Measurements from ENCODE around the gene TENM4.

TENM4 gene

DNA sequence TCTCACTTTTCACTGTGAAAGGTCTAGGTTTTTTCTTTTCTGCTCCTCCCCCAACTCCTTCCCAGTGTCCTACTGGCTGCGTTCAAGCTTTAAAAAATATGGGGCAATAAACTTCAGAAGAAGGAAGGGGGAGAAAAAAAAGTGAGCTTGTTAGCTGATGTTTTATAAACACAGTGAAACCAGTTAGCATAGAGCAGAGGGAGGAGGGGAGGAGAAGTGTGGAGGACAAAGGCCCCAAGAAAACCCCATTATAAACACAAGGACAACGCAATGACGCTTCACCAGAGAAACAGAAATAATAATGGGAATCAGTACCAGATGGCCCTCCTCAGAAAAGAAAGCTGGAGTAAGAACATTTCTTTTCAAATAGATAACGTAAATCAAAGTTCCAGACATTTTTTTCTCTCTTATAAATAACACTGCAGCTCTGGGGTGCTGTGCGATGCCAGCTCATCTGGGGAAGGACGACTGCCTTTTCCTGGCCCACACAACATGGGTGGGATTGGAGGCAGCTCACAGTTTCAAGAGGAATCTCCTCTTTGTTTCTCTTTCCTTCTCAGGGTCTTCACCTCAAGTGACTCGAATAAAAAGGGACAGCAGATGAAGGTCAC is 630.8 kb downstream of the TENM4 start:
- Histone ChIP-seq H3K4me1 (ENCODE audit: control insufficient read depth in 2 of 2, insufficient read depth in 2 of 2, low read length in 2 of 2) (peaks cover 0 to 36% of the 10 kb centered on the region in 2 donors), H3K27me3 (ENCODE audit: control insufficient read depth in 2 of 2, insufficient read depth in 2 of 2, low read length in 2 of 2) (no peaks in the 10 kb centered on the region), H3K4me3 (ENCODE audit: low read length in 2 of 2) (no peak overlapping the region), H3K9ac (ENCODE audit: low read depth in 1 of 2, low read length in 2 of 2) (no peak overlapping the region), H3K27ac (ENCODE audit: low read depth in 2 of 2, low read length in 2 of 2) (peak overlapping the region; percentile 56 to 76), H3K9me3 (ENCODE audit: control insufficient read depth in 2 of 2, low read length in 2 of 2) (no peaks in the 10 kb centered on the region), H3K36me3 (ENCODE audit: control insufficient read depth in 2 of 2, insufficient read depth in 2 of 2, low read length in 2 of 2) (no peaks in the 10 kb centered on the region)

DNA sequence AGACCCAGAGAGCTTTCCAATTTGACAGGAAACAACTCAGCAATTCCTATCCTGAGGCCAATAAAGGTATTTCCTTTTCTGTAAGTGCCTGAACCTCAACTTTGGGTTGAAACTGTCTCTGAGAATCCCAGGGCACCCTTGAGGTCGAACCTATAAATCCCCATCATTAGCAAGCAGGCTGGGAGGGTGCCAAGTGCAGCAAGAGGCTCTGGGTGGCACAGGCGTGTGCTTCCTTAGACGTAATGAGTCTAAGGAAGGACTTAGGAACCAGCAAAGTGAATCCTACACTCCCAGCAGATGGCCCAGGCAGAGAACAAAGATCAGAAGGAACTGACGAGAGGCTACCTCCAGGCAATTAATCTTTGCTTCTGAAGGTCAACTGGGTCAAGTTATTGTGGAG is 631.9 kb downstream of the TENM4 start:
- Histone ChIP-seq H3K9me3 (ENCODE audit: control insufficient read depth in 2 of 2, low read length in 2 of 2) (no peaks in the 10 kb centered on the region), H3K36me3 (ENCODE audit: control insufficient read depth in 2 of 2, insufficient read depth in 2 of 2, low read length in 2 of 2) (no peaks in the 10 kb centered on the region), H3K4me1 (ENCODE audit: control insufficient read depth in 2 of 2, insufficient read depth in 2 of 2, low read length in 2 of 2) (peaks cover 0 to 36% of the 10 kb centered on the region in 2 donors), H3K4me3 (ENCODE audit: low read length in 2 of 2) (no peak overlapping the region), H3K27me3 (ENCODE audit: control insufficient read depth in 2 of 2, insufficient read depth in 2 of 2, low read length in 2 of 2) (no peaks in the 10 kb centered on the region), H3K27ac (ENCODE audit: low read depth in 2 of 2, low read length in 2 of 2) (peak overlapping the region; percentile 49 to 76), H3K9ac (ENCODE audit: low read depth in 1 of 2, low read length in 2 of 2) (no peak overlapping the region)

DNA sequence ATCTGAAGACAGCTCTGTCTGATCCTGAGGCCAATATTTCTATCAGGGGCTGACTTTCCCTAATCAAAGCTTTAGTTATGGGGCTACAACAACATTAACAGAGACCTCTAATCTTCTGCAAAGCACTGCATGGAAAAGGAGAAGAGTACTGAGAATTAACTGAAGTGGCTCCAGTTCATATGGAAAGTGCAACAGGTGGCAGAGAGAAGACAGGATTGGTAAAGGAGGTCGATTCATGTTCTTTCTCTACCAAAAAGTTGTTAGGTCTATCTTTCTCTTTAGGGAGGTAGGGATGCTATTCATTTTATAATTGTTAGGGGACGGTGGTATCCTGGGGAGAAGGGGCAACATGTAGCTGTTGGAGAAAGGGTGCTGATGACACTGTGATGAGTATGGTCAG is 633.5 kb downstream of the TENM4 start:
- Histone ChIP-seq H3K4me3 (ENCODE audit: low read length in 2 of 2) (no peak overlapping the region), H3K27me3 (ENCODE audit: control insufficient read depth in 2 of 2, insufficient read depth in 2 of 2, low read length in 2 of 2) (no peaks in the 10 kb centered on the region), H3K9ac (ENCODE audit: low read depth in 1 of 2, low read length in 2 of 2) (no peak overlapping the region), H3K36me3 (ENCODE audit: control insufficient read depth in 2 of 2, insufficient read depth in 2 of 2, low read length in 2 of 2) (no peaks in the 10 kb centered on the region), H3K27ac (ENCODE audit: low read depth in 2 of 2, low read length in 2 of 2) (no peak overlapping the region), H3K4me1 (ENCODE audit: control insufficient read depth in 2 of 2, insufficient read depth in 2 of 2, low read length in 2 of 2) (peaks cover 2 to 30% of the 10 kb centered on the region in 2 donors), H3K9me3 (ENCODE audit: control insufficient read depth in 2 of 2, low read length in 2 of 2) (no peaks in the 10 kb centered on the region)

DNA sequence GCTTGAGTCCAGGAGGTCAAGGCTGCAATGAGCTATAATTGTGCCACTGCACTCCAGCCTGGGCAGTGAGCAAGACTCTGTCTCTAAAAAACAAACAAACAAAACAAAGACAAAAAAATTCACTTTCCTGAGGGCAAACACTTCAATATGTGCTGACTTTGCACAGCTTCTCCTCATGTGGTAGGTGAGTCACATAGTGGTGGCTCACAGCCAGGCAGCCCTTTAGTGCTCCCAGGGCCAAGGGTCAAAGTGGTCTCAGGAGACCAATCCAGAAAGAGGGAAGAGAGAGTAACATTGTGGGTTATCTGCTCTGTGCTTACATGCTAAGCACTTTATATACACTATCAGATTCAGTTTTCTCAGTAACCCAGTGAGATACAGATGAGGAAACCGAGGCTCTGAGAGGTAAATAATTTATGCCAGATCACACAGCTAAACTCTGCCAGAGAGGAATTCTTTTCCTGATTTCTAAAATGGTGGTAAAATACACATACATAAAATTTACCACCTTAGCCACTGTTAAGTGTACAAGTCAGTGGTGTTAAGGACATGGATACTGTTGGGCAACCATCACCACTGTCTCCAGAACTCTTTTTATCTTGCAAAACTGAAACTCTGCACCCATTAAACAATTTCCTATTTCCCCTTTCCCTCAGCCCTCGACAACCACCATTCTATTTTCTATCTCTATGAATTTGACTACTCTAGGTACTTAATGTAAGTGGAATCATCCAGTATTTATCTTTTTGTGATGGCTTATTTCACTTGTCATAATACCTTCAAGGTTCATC is 634.4 kb downstream of the TENM4 start:
- H3K4me3 ChIP-seq (ENCODE audit: low read length in 2 of 2): no peak overlapping the region
- H3K9ac ChIP-seq (ENCODE audit: low read depth in 1 of 2, low read length in 2 of 2): no peak overlapping the region
- no peak overlapping the region for H3K27ac ChIP-seq (ENCODE audit: low read depth in 2 of 2, low read length in 2 of 2)
- H3K9me3 ChIP-seq (ENCODE audit: control insufficient read depth in 2 of 2, low read length in 2 of 2): no peaks in the 10 kb centered on the region
- H3K36me3 ChIP-seq (ENCODE audit: control insufficient read depth in 2 of 2, insufficient read depth in 2 of 2, low read length in 2 of 2): no peaks in the 10 kb centered on the region
- no peaks in the 10 kb centered on the region for H3K27me3 ChIP-seq (ENCODE audit: control insufficient read depth in 2 of 2, insufficient read depth in 2 of 2, low read length in 2 of 2)
- peaks cover 10 to 33% of the 10 kb centered on the region in 2 donors for H3K4me1 ChIP-seq (ENCODE audit: control insufficient read depth in 2 of 2, insufficient read depth in 2 of 2, low read length in 2 of 2)

DNA sequence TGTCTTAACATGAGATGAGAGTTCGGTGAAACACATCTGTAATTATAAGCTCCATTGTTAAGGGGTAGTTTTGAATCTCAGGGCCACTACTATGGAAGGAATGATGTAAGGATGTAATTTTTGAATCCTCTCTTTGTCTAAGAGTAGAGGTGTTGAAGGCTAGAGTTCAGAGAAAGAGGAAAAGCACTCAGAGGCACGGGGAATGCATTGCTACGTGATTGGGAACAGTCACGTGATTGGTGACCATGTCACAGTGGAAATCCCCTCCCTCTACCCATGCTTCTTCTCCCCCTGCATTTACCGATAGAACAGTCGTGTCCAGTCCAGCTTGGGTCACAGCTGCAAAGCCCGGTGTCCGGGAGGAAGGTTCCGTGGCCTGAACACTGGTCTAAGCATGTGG is 635.8 kb downstream of the TENM4 start:
- Histone ChIP-seq H3K27me3 (ENCODE audit: control insufficient read depth in 2 of 2, insufficient read depth in 2 of 2, low read length in 2 of 2) (no peaks in the 10 kb centered on the region), H3K4me3 (ENCODE audit: low read length in 2 of 2) (no peak overlapping the region), H3K36me3 (ENCODE audit: control insufficient read depth in 2 of 2, insufficient read depth in 2 of 2, low read length in 2 of 2) (no peaks in the 10 kb centered on the region), H3K27ac (ENCODE audit: low read depth in 2 of 2, low read length in 2 of 2) (no peak overlapping the region), H3K4me1 (ENCODE audit: control insufficient read depth in 2 of 2, insufficient read depth in 2 of 2, low read length in 2 of 2) (peaks cover 10 to 30% of the 10 kb centered on the region in 2 donors), H3K9ac (ENCODE audit: low read depth in 1 of 2, low read length in 2 of 2) (no peak overlapping the region), H3K9me3 (ENCODE audit: control insufficient read depth in 2 of 2, low read length in 2 of 2) (no peaks in the 10 kb centered on the region)

DNA sequence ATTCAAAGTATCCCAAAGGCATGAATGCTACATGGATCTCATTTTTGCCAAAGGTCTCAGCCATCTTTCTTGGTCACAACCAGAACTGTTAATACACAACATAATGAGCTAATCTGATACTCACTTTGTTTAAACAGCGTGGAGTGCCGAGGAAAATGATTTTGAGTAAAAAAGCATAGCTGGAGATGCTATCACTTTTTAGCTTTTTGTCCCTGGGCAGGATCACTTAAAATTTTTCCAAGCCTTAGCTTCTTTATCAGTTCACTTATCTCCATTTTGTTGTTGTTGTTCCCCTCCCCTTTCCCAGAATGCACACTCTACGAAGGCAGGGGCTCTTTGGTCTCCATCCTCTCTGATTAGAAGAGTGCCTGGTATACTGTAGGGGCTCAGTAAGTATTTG is 636.8 kb downstream of the TENM4 start:
- Histone ChIP-seq H3K4me3 (ENCODE audit: low read length in 2 of 2) (no peak overlapping the region), H3K36me3 (ENCODE audit: control insufficient read depth in 2 of 2, insufficient read depth in 2 of 2, low read length in 2 of 2) (no peaks in the 10 kb centered on the region), H3K9ac (ENCODE audit: low read depth in 1 of 2, low read length in 2 of 2) (no peak overlapping the region), H3K4me1 (ENCODE audit: control insufficient read depth in 2 of 2, insufficient read depth in 2 of 2, low read length in 2 of 2) (peaks cover 10 to 23% of the 10 kb centered on the region in 2 donors), H3K27ac (ENCODE audit: low read depth in 2 of 2, low read length in 2 of 2) (no peak overlapping the region), H3K9me3 (ENCODE audit: control insufficient read depth in 2 of 2, low read length in 2 of 2) (no peaks in the 10 kb centered on the region), H3K27me3 (ENCODE audit: control insufficient read depth in 2 of 2, insufficient read depth in 2 of 2, low read length in 2 of 2) (no peaks in the 10 kb centered on the region)

DNA sequence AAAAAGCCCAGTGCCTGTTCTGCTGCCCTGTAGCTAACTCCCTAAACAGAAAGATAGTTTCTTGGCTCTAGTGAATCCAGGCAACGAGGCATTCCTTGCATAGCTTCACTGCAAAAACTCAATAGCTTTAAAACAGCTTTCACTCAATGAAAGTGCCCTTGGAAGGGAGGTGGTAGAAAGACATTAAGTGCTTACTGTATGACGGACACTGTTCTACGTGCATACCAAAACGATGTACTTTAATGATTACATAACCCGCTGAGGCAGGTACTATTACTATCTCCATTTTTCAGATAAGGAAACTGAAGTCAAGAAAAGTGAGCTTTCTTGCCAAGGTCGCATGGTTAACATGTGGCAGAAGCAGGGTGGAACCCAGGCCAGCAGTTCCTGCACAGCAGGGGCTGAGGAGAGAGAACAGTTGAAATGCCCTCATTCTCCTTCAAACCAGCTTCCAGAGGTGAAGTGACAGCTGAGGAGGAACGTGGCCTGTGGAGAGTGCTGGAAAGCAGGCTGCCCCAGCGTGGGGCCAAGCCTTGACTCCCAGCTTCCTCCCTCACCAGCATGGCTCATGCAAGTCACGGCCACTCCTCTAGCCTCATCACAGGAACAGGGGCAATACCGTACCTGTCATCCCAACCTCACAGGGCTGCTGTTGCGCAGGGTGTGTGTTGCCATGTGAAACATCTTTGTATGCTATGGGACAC is 638.6 kb downstream of the TENM4 start:
- Histone ChIP-seq H3K27me3 (ENCODE audit: control insufficient read depth in 2 of 2, insufficient read depth in 2 of 2, low read length in 2 of 2) (no peaks in the 10 kb centered on the region), H3K4me3 (ENCODE audit: low read length in 2 of 2) (no peak overlapping the region), H3K4me1 (ENCODE audit: control insufficient read depth in 2 of 2, insufficient read depth in 2 of 2, low read length in 2 of 2) (peaks cover 10 to 27% of the 10 kb centered on the region in 2 donors), H3K36me3 (ENCODE audit: control insufficient read depth in 2 of 2, insufficient read depth in 2 of 2, low read length in 2 of 2) (no peaks in the 10 kb centered on the region), H3K9ac (ENCODE audit: low read depth in 1 of 2, low read length in 2 of 2) (no peak overlapping the region), H3K27ac (ENCODE audit: low read depth in 2 of 2, low read length in 2 of 2) (peak overlapping the region; percentile 48 to 64), H3K9me3 (ENCODE audit: control insufficient read depth in 2 of 2, low read length in 2 of 2) (no peaks in the 10 kb centered on the region)

DNA sequence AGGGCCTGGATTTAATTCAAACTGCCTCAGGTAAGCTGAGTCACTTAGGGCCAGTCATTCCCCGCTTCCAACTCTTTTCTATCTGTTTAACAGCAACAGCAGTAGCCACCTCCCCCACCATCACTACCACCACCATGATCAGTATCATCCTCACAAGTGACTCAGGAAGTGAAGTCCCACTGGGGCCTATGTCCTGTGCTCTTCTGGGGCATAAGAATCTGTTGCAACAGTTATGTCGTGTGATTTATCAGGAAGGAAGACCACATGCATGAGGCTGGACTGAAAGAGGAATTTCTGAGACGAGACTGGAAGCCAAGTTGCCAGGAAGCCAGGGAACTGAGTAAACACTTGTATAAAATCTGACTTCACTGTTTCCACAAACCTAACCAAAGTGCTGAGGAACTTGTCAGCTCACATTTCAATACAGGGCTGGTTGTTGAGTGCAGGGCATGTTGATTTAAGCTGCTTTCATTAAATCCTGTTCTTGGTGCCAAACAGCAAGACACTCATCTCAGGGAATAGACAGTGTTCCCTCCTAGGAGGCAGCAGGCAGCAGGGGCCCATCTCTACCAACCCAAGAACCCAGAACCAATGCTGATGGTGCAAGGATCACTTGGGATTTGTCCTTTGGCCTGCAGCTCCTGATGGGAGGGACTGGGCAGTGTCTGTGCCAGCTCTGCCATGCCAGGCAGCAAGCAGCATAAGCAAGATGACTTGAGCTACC is 639.5 kb downstream of the TENM4 start:
- H3K9me3 ChIP-seq (ENCODE audit: control insufficient read depth in 2 of 2, low read length in 2 of 2): no peaks in the 10 kb centered on the region
- no peak overlapping the region for H3K4me3 ChIP-seq (ENCODE audit: low read length in 2 of 2)
- H3K9ac ChIP-seq (ENCODE audit: low read depth in 1 of 2, low read length in 2 of 2): no peak overlapping the region
- no peaks in the 10 kb centered on the region for H3K27me3 ChIP-seq (ENCODE audit: control insufficient read depth in 2 of 2, insufficient read depth in 2 of 2, low read length in 2 of 2)
- H3K4me1 ChIP-seq (ENCODE audit: control insufficient read depth in 2 of 2, insufficient read depth in 2 of 2, low read length in 2 of 2): peaks cover 10 to 27% of the 10 kb centered on the region in 2 donors
- peak overlapping the region; percentile 48 to 64 for H3K27ac ChIP-seq (ENCODE audit: low read depth in 2 of 2, low read length in 2 of 2)
- no peaks in the 10 kb centered on the region for H3K36me3 ChIP-seq (ENCODE audit: control insufficient read depth in 2 of 2, insufficient read depth in 2 of 2, low read length in 2 of 2)

DNA sequence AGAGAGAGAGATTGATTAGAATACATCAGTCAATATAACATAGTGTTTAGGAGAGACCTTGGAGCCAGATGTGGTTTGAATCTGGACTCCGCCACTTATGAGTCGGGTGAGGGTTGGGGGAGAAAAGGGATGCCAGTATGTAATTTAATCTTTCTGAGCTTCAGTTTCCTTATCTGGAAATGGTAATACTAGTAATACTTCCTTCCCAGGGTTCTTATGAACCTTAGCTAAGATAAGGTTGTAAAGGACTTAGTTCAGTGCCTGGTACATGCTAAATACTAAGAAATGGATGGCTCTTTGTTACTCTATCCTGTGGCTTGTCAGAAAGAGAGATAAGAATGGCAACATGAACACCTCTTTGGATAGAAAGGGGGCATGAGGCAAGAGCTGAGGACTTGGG is 640.1 kb downstream of the TENM4 start:
- Histone ChIP-seq H3K4me3 (ENCODE audit: low read length in 2 of 2) (no peak overlapping the region), H3K36me3 (ENCODE audit: control insufficient read depth in 2 of 2, insufficient read depth in 2 of 2, low read length in 2 of 2) (no peaks in the 10 kb centered on the region), H3K27me3 (ENCODE audit: control insufficient read depth in 2 of 2, insufficient read depth in 2 of 2, low read length in 2 of 2) (no peaks in the 10 kb centered on the region), H3K9me3 (ENCODE audit: control insufficient read depth in 2 of 2, low read length in 2 of 2) (no peaks in the 10 kb centered on the region), H3K27ac (ENCODE audit: low read depth in 2 of 2, low read length in 2 of 2) (peak overlapping the region; percentile 37 to 46), H3K9ac (ENCODE audit: low read depth in 1 of 2, low read length in 2 of 2) (no peak overlapping the region), H3K4me1 (ENCODE audit: control insufficient read depth in 2 of 2, insufficient read depth in 2 of 2, low read length in 2 of 2) (peaks cover 10 to 27% of the 10 kb centered on the region in 2 donors)

Data from mucosa of rectum (tissue), 2 donors.